Measurements from ENCODE around the gene KMT2D.

The KMT2D gene

GRCh38 chr12:49034286-49034622 lies 26.3 kb downstream of the KMT2D start:
- no peak overlapping the region for H3K27ac ChIP-seq (ENCODE audit: low read depth in 2 of 2, low read length in 2 of 2)
- peaks cover 71 to 82% of the 10 kb centered on the region in 2 donors for H3K36me3 ChIP-seq (ENCODE audit: control insufficient read depth in 2 of 2, insufficient read depth in 2 of 2, low read length in 2 of 2)

GRCh38 chr12:49033611-49034285 lies 26.8 kb downstream of the KMT2D start:
- Histone ChIP-seq H3K9me3 (ENCODE audit: control insufficient read depth in 2 of 2, low read length in 2 of 2) (no peaks in the 10 kb centered on the region), H3K27me3 (ENCODE audit: control insufficient read depth in 2 of 2, insufficient read depth in 2 of 2, low read length in 2 of 2) (no peaks in the 10 kb centered on the region), H3K36me3 (ENCODE audit: control insufficient read depth in 2 of 2, insufficient read depth in 2 of 2, low read length in 2 of 2) (peaks cover 71 to 82% of the 10 kb centered on the region in 2 donors), H3K4me3 (ENCODE audit: low read length in 2 of 2) (no peak overlapping the region), H3K27ac (ENCODE audit: low read depth in 2 of 2, low read length in 2 of 2) (no peak overlapping the region), H3K4me1 (ENCODE audit: control insufficient read depth in 2 of 2, insufficient read depth in 2 of 2, low read length in 2 of 2) (no peaks in the 10 kb centered on the region), H3K9ac (ENCODE audit: low read depth in 1 of 2, low read length in 2 of 2) (no peak overlapping the region)

More at GRCh38 chr12:49034286-49034622, 26.3 kb downstream of the KMT2D start:
- Histone ChIP-seq H3K27me3 (ENCODE audit: control insufficient read depth in 2 of 2, insufficient read depth in 2 of 2, low read length in 2 of 2) (no peaks in the 10 kb centered on the region), H3K4me1 (ENCODE audit: control insufficient read depth in 2 of 2, insufficient read depth in 2 of 2, low read length in 2 of 2) (no peaks in the 10 kb centered on the region), H3K9ac (ENCODE audit: low read depth in 1 of 2, low read length in 2 of 2) (no peak overlapping the region), H3K9me3 (ENCODE audit: control insufficient read depth in 2 of 2, low read length in 2 of 2) (no peaks in the 10 kb centered on the region), H3K4me3 (ENCODE audit: low read length in 2 of 2) (no peak overlapping the region)

- no peaks in the 10 kb centered on the region for H3K27me3 ChIP-seq (ENCODE audit: control insufficient read depth in 2 of 2, insufficient read depth in 2 of 2, low read length in 2 of 2)
- H3K36me3 ChIP-seq (ENCODE audit: control insufficient read depth in 2 of 2, insufficient read depth in 2 of 2, low read length in 2 of 2), result peaks cover 71 to 82% of the 10 kb centered on the region in 2 donors
- no peaks in the 10 kb centered on the region for H3K9me3 ChIP-seq (ENCODE audit: control insufficient read depth in 2 of 2, low read length in 2 of 2)
- no peak overlapping the region for H3K9ac ChIP-seq (ENCODE audit: low read depth in 1 of 2, low read length in 2 of 2)
- H3K4me3 ChIP-seq (ENCODE audit: low read length in 2 of 2), result no peak overlapping the region
- no peaks in the 10 kb centered on the region for H3K4me1 ChIP-seq (ENCODE audit: control insufficient read depth in 2 of 2, insufficient read depth in 2 of 2, low read length in 2 of 2)
- no peak overlapping the region for H3K27ac ChIP-seq (ENCODE audit: low read depth in 2 of 2, low read length in 2 of 2)
Measured at GRCh38 chr12:49032679-49033447, 27.7 kb downstream of the KMT2D start.

GRCh38 chr12:49032276-49032675 lies 28.3 kb downstream of the KMT2D start:
- no peak overlapping the region for H3K4me3 ChIP-seq (ENCODE audit: low read length in 2 of 2)
- no peaks in the 10 kb centered on the region for H3K27me3 ChIP-seq (ENCODE audit: control insufficient read depth in 2 of 2, insufficient read depth in 2 of 2, low read length in 2 of 2)
- H3K4me1 ChIP-seq (ENCODE audit: control insufficient read depth in 2 of 2, insufficient read depth in 2 of 2, low read length in 2 of 2), result no peaks in the 10 kb centered on the region
- H3K36me3 ChIP-seq (ENCODE audit: control insufficient read depth in 2 of 2, insufficient read depth in 2 of 2, low read length in 2 of 2), result peaks cover 70 to 82% of the 10 kb centered on the region in 2 donors
- no peak overlapping the region for H3K27ac ChIP-seq (ENCODE audit: low read depth in 2 of 2, low read length in 2 of 2)
- H3K9ac ChIP-seq (ENCODE audit: low read depth in 1 of 2, low read length in 2 of 2), result no peak overlapping the region
- no peaks in the 10 kb centered on the region for H3K9me3 ChIP-seq (ENCODE audit: control insufficient read depth in 2 of 2, low read length in 2 of 2)

GRCh38 chr12:49031573-49032161 lies 28.9 kb downstream of the KMT2D start:
- Histone ChIP-seq H3K4me3 (ENCODE audit: low read length in 2 of 2) (no peak overlapping the region), H3K4me1 (ENCODE audit: control insufficient read depth in 2 of 2, insufficient read depth in 2 of 2, low read length in 2 of 2) (no peaks in the 10 kb centered on the region), H3K27ac (ENCODE audit: low read depth in 2 of 2, low read length in 2 of 2) (no peak overlapping the region)

GRCh38 chr12:49030714-49031572 lies 29.7 kb downstream of the KMT2D start:
- Histone ChIP-seq H3K4me3 (ENCODE audit: low read length in 2 of 2) (no peak overlapping the region), H3K4me1 (ENCODE audit: control insufficient read depth in 2 of 2, insufficient read depth in 2 of 2, low read length in 2 of 2) (no peaks in the 10 kb centered on the region), H3K9me3 (ENCODE audit: control insufficient read depth in 2 of 2, low read length in 2 of 2) (no peaks in the 10 kb centered on the region), H3K9ac (ENCODE audit: low read depth in 1 of 2, low read length in 2 of 2) (no peak overlapping the region), H3K27me3 (ENCODE audit: control insufficient read depth in 2 of 2, insufficient read depth in 2 of 2, low read length in 2 of 2) (no peaks in the 10 kb centered on the region), H3K36me3 (ENCODE audit: control insufficient read depth in 2 of 2, insufficient read depth in 2 of 2, low read length in 2 of 2) (peaks cover 73 to 84% of the 10 kb centered on the region in 2 donors), H3K27ac (ENCODE audit: low read depth in 2 of 2, low read length in 2 of 2) (no peak overlapping the region)

More at GRCh38 chr12:49031573-49032161, 28.9 kb downstream of the KMT2D start:
- Histone ChIP-seq H3K9me3 (ENCODE audit: control insufficient read depth in 2 of 2, low read length in 2 of 2) (no peaks in the 10 kb centered on the region), H3K9ac (ENCODE audit: low read depth in 1 of 2, low read length in 2 of 2) (no peak overlapping the region), H3K27me3 (ENCODE audit: control insufficient read depth in 2 of 2, insufficient read depth in 2 of 2, low read length in 2 of 2) (no peaks in the 10 kb centered on the region), H3K36me3 (ENCODE audit: control insufficient read depth in 2 of 2, insufficient read depth in 2 of 2, low read length in 2 of 2) (peaks cover 66 to 80% of the 10 kb centered on the region in 2 donors)

- Histone ChIP-seq H3K9ac (ENCODE audit: low read depth in 1 of 2, low read length in 2 of 2) (no peak overlapping the region), H3K4me3 (ENCODE audit: low read length in 2 of 2) (no peak overlapping the region), H3K36me3 (ENCODE audit: control insufficient read depth in 2 of 2, insufficient read depth in 2 of 2, low read length in 2 of 2) (peaks cover 79 to 87% of the 10 kb centered on the region in 2 donors), H3K27me3 (ENCODE audit: control insufficient read depth in 2 of 2, insufficient read depth in 2 of 2, low read length in 2 of 2) (no peaks in the 10 kb centered on the region), H3K9me3 (ENCODE audit: control insufficient read depth in 2 of 2, low read length in 2 of 2) (no peaks in the 10 kb centered on the region), H3K4me1 (ENCODE audit: control insufficient read depth in 2 of 2, insufficient read depth in 2 of 2, low read length in 2 of 2) (no peaks in the 10 kb centered on the region), H3K27ac (ENCODE audit: low read depth in 2 of 2, low read length in 2 of 2) (no peak overlapping the region)
Measured at GRCh38 chr12:49030119-49030518, 30.5 kb downstream of the KMT2D start.

- H3K9me3 ChIP-seq (ENCODE audit: control insufficient read depth in 2 of 2, low read length in 2 of 2), result no peaks in the 10 kb centered on the region
Measured at GRCh38 chr12:49028666-49029275, 31.8 kb downstream of the KMT2D start.

GRCh38 chr12:49027846-49028555 lies 32.6 kb downstream of the KMT2D start:
- Histone ChIP-seq H3K9me3 (ENCODE audit: control insufficient read depth in 2 of 2, low read length in 2 of 2) (no peaks in the 10 kb centered on the region), H3K27me3 (ENCODE audit: control insufficient read depth in 2 of 2, insufficient read depth in 2 of 2, low read length in 2 of 2) (no peaks in the 10 kb centered on the region), H3K4me3 (ENCODE audit: low read length in 2 of 2) (no peak overlapping the region), H3K27ac (ENCODE audit: low read depth in 2 of 2, low read length in 2 of 2) (no peak overlapping the region), H3K9ac (ENCODE audit: low read depth in 1 of 2, low read length in 2 of 2) (no peak overlapping the region), H3K36me3 (ENCODE audit: control insufficient read depth in 2 of 2, insufficient read depth in 2 of 2, low read length in 2 of 2) (peaks cover 73 to 84% of the 10 kb centered on the region in 2 donors), H3K4me1 (ENCODE audit: control insufficient read depth in 2 of 2, insufficient read depth in 2 of 2, low read length in 2 of 2) (no peaks in the 10 kb centered on the region)

More at GRCh38 chr12:49028666-49029275, 31.8 kb downstream of the KMT2D start:
- Histone ChIP-seq H3K4me1 (ENCODE audit: control insufficient read depth in 2 of 2, insufficient read depth in 2 of 2, low read length in 2 of 2) (no peaks in the 10 kb centered on the region), H3K27me3 (ENCODE audit: control insufficient read depth in 2 of 2, insufficient read depth in 2 of 2, low read length in 2 of 2) (no peaks in the 10 kb centered on the region), H3K27ac (ENCODE audit: low read depth in 2 of 2, low read length in 2 of 2) (no peak overlapping the region), H3K4me3 (ENCODE audit: low read length in 2 of 2) (no peak overlapping the region), H3K9ac (ENCODE audit: low read depth in 1 of 2, low read length in 2 of 2) (no peak overlapping the region), H3K36me3 (ENCODE audit: control insufficient read depth in 2 of 2, insufficient read depth in 2 of 2, low read length in 2 of 2) (peaks cover 75 to 88% of the 10 kb centered on the region in 2 donors)
